Gastrocnemius medialis (tissue), 4 donors: ENCODE data around the gene ERI3. TPM values are rescaled to one million over a fixed set of nuclear protein-coding genes. Genes with fewer than 3 reads are reported as not detected.

Experiments used
- ATAC-seq, 2 donors: fragments of 150-250 bp; one replicate each; pipeline ENCODE4 v1.9.1; 2016
- DNase-seq, 2 donors: peaks; one replicate each; pipeline ENCODE4 v3.0.0-alpha.2; 2019
- H3K27ac ChIP-seq, 4 donors: fragments of 200-600 bp; sonication (generic); 1 replicate in 1 of 4; 2 replicates in 3 of 4; pipeline ENCODE4 v1.5.1; 2016 to 2018; ENCODE audit warnings: mild to moderate bottlenecking in 2 of 4, moderate library complexity in 1 of 4
- H3K27me3 ChIP-seq, 3 donors: fragments of 200-600 bp; sonication (generic) in 2 of 3; 1 replicate in 1 of 3; 2 replicates in 2 of 3; pipeline versions ENCODE4 v1.5.1 to v1.6.0; 2016 to 2019; ENCODE audit warnings: mild to moderate bottlenecking in 1 of 3, moderate library complexity in 1 of 3
- H3K36me3 ChIP-seq, 2 donors: fragments of 200-600 bp; sonication (generic) in 1 of 2; one replicate each; pipeline ENCODE4 v1.5.1; 2017 to 2018
- H3K4me1 ChIP-seq, 2 donors: fragments of 200-600 bp; sonication (generic) in 1 of 2; one replicate each; pipeline ENCODE4 v1.5.1; 2016 to 2017; ENCODE audit warnings: mild to moderate bottlenecking in 2 of 2
- H3K4me3 ChIP-seq, 4 donors: fragments of 200-600 bp; sonication (generic) in 3 of 4; 1 replicate in 1 of 4; 2 replicates in 3 of 4; pipeline ENCODE4 v1.5.1; 2016 to 2019; ENCODE audit warnings: mild to moderate bottlenecking in 2 of 4
- H3K9me3 ChIP-seq, 3 donors: fragments of 200-600 bp; sonication (generic) in 2 of 3; 1 replicate in 1 of 3; 2 replicates in 2 of 3; pipeline ENCODE4 v1.5.1; 2016 to 2019
- CTCF ChIP-seq, 5 experiments: fragments of 450-650 bp in 3 of 5; fragments of 200-600 bp in 2 of 5; sonication (generic) in 2 of 5; IDR thresholded peaks in 4 of 5; conservative IDR thresholded peaks in 1 of 5; 1 replicate in 4 of 5; 2 replicates in 1 of 5; pipeline ENCODE4 v1.5.1; 2016 to 2019; ENCODE audit warnings: antibody characterized with exemption in 5 of 5, mild to moderate bottlenecking in 3 of 5, moderate library complexity in 3 of 5
- POLR2A ChIP-seq, 2 donors: fragments of 450-650 bp; IDR thresholded peaks; one replicate each; pipeline ENCODE4 v1.6.1; 2017; ENCODE audit warnings: antibody characterized with exemption in 2 of 2, mild to moderate bottlenecking in 2 of 2, moderate library complexity in 2 of 2
- in situ Hi-C, 4 donors: fragments of 200-750 bp; cut with MboI; loops; one replicate each; pipeline versions ENCODE4 v1.15.0 to v1.8.0; 2017; ENCODE audit warnings: low sequenced_read_pairs in 4 of 4
- intact Hi-C: fragments of 100-400 bp; cut with DNase I; formaldehyde crosslinking; loops from one replicate; pipeline ENCODE4 v1.15.1; 2023; ENCODE audit warnings: low total_unique reads
- total RNA-seq, 4 donors: library from RNA; depleted of rRNA; stranded (reverse); fragments of >200 nt; gene quantifications; one replicate each; pipeline versions ENCODE4 v1.1.0 to v1.2.3, GENCODE V29; 2016

ERI3 gene
- total RNA-seq, 4 donors from 2014 or later, result 53.8 to 101 (median 79.8) TPM

GRCh38 chr1:44302541-44302940, 52.5 kb downstream of the ERI3 start:
- H3K4me1 ChIP-seq, result peaks cover 3 to 5% of the 10 kb centered on the region in 2 donors
- H3K9me3 ChIP-seq, result no peaks in the 10 kb centered on the region
- intact Hi-C loops (no loop called here), in situ Hi-C loops (no loop called here)
- H3K27ac ChIP-seq, result no peak overlapping the region
- peaks cover 0 to 36% of the 10 kb centered on the region in 2 donors for H3K36me3 ChIP-seq
- no peak overlapping the region for H3K4me3 ChIP-seq
- no peak for ATAC-seq
- TF ChIP-seq CTCF (IDR thresholded peaks at IDR 0.05 in 4 of 5, conservative IDR thresholded peaks at IDR 0.05 in 1 of 5) (no peak), POLR2A (IDR thresholded peaks at IDR 0.05) (no peak)
- no peak for DNase-seq
- H3K27me3 ChIP-seq, result no peaks in the 10 kb centered on the region

GRCh38 chr1:44301442-44301841, 53.6 kb downstream of the ERI3 start:
- no peak for ATAC-seq
- DNase-seq, result no peak
- no peak overlapping the region for H3K4me3 ChIP-seq
- no peaks in the 10 kb centered on the region for H3K27me3 ChIP-seq
- peaks cover 5 to 6% of the 10 kb centered on the region in 2 donors for H3K4me1 ChIP-seq
- H3K36me3 ChIP-seq, result peaks cover 0 to 26% of the 10 kb centered on the region in 2 donors
- in situ Hi-C loops (no loop called here), intact Hi-C loops (no loop called here)
- peak overlapping the region in 2 of 4 donors; percentile 27 to 57 for H3K27ac ChIP-seq
- H3K9me3 ChIP-seq, result no peaks in the 10 kb centered on the region
- TF ChIP-seq CTCF (IDR thresholded peaks at IDR 0.05 in 4 of 5, conservative IDR thresholded peaks at IDR 0.05 in 1 of 5) (no peak), POLR2A (IDR thresholded peaks at IDR 0.05) (no peak)

- H3K27me3 ChIP-seq, result no peaks in the 10 kb centered on the region
- DNase-seq (peak; percentile 14 to 16), ATAC-seq (peak; percentile 69 to 75)
- no peaks in the 10 kb centered on the region for H3K9me3 ChIP-seq
- H3K4me1 ChIP-seq, result peaks cover 5 to 6% of the 10 kb centered on the region in 2 donors
- intact Hi-C loops, result no loop called here
- H3K27ac ChIP-seq, result peak overlapping the region in 2 of 4 donors; percentile 27 to 57
- TF ChIP-seq CTCF (IDR thresholded peaks at IDR 0.05 in 4 of 5, conservative IDR thresholded peaks at IDR 0.05 in 1 of 5) (no peak), POLR2A (IDR thresholded peaks at IDR 0.05) (no peak)
- H3K36me3 ChIP-seq, result peaks cover 0 to 23% of the 10 kb centered on the region in 2 donors
- H3K4me3 ChIP-seq, result no peak overlapping the region
- in situ Hi-C loops, result no loop called here
These were observed 54.2 kb downstream of the ERI3 start for GRCh38 chr1:44300852-44301251.

- in situ Hi-C loops, result no loop called here
- no peak for TF ChIP-seq CTCF (IDR thresholded peaks at IDR 0.05 in 4 of 5, conservative IDR thresholded peaks at IDR 0.05 in 1 of 5)
- no peak for TF ChIP-seq POLR2A (IDR thresholded peaks at IDR 0.05)
- H3K27me3 ChIP-seq, result no peaks in the 10 kb centered on the region
- intact Hi-C loops, result no loop called here
- DNase-seq (no peak), ATAC-seq (no peak)
- peaks cover 16 to 17% of the 10 kb centered on the region in 2 donors for H3K4me1 ChIP-seq
- no peaks in the 10 kb centered on the region for H3K9me3 ChIP-seq
- H3K27ac ChIP-seq, result no peak overlapping the region
- peaks cover 0 to 15% of the 10 kb centered on the region in 2 donors for H3K36me3 ChIP-seq
- no peak overlapping the region for H3K4me3 ChIP-seq
These were observed 57.2 kb downstream of the ERI3 start for GRCh38 chr1:44297695-44298400.
